GM12878 (cell line): ENCODE measurements around the gene B3GALT6. TPM values are rescaled to one million over a fixed set of nuclear protein-coding genes. Genes with fewer than 3 reads are reported as not detected.

ENCODE experiments used
- ATAC-seq: fragments of 200-7000 bp; cut with Tn5 transposase; 3 replicates; pipeline ENCODE4 v1.9.1; 2020; ENCODE audit warnings: mild to moderate bottlenecking, moderate library complexity
- BruUV-seq: library from RNA; stranded (reverse); fragments of 400-500 nt; replicated peaks from 2 replicates; lab custom pipeline; 2021; lab: Mats Ljungman, UMichigan
- CTCF ChIA-PET: fragments of 300-600 bp; sonication (Branson Sonifier 250); formaldehyde crosslinking; extraction: SDS; loops from one replicate; lab custom pipeline; 2021; ENCODE audit warnings: inconsistent platforms; lab: Yijun Ruan, JAX
- POLR2A ChIA-PET: fragments of 350-600 bp; formaldehyde crosslinking; extraction: SDS; loops from one replicate; lab custom pipeline; 2021; ENCODE audit warnings: inconsistent platforms; lab: Charles Lee
- RAD21 ChIA-PET: fragments of 300-600 bp; sonication (Branson Sonifier 250); formaldehyde crosslinking; loops from one replicate; lab custom pipeline; 2023; ENCODE audit warnings: antibody characterized with exemption; ENCODE audit not compliant: unreplicated experiment; lab: Charles Lee
- SMC1A ChIA-PET: fragments of 300-600 bp; sonication (Branson Sonifier 250); formaldehyde crosslinking; loops from one replicate; lab custom pipeline; 2023; ENCODE audit not compliant: unreplicated experiment, uncharacterized antibody; lab: Charles Lee
- DNase-seq: peaks from one replicate; pipeline ENCODE4 v3.0.0-alpha.2; 2011; ENCODE audit warnings: low read depth, low spot score
- FAIRE-seq: peaks from 3 replicates; lab custom pipeline; 2011; peaks lifted over from hg19 to GRCh38; lab: Jason Lieb, UNC
- H2AFZ ChIP-seq: 2 replicates; pipeline ENCODE4 v1.6.0; 2011; ENCODE audit warnings: low read depth, low read length, control low read depth; ENCODE audit not compliant: control insufficient read depth
- H3K27ac ChIP-seq: 2 replicates; pipeline ENCODE4 v1.5.1; 2011; ENCODE audit warnings: control low read depth; ENCODE audit not compliant: control insufficient read depth, insufficient read depth
- H3K27me3 ChIP-seq, 2 experiments: replicated peaks in 1 of 2; 2 replicates each; pipeline versions ENCODE4 v1.6.0 to v1.6.1; 2011; ENCODE audit warnings: low read length in 1 of 2; ENCODE audit not compliant: control insufficient read depth in 2 of 2, insufficient read depth in 2 of 2
- H3K36me3 ChIP-seq, 2 experiments: 2 replicates each; pipeline ENCODE4 v1.5.1; 2011; ENCODE audit warnings: low read length in 1 of 2; ENCODE audit not compliant: control insufficient read depth in 2 of 2, insufficient read depth in 2 of 2
- H3K4me1 ChIP-seq: 2 replicates; pipeline ENCODE4 v1.6.1; 2011; ENCODE audit warnings: mild to moderate bottlenecking, low read length, moderate library complexity, mixed read lengths; ENCODE audit not compliant: control insufficient read depth, insufficient read depth
- H3K4me2 ChIP-seq: 2 replicates; pipeline ENCODE4 v1.6.0; 2011; ENCODE audit warnings: control low read depth; ENCODE audit not compliant: control insufficient read depth, insufficient read depth
- H3K4me3 ChIP-seq: fragments of 200-600 bp; sonication (generic); 2 replicates; pipeline ENCODE4 v1.5.1; 2016
- H3K79me2 ChIP-seq: 2 replicates; pipeline ENCODE4 v1.6.0; 2011; ENCODE audit warnings: low read length; ENCODE audit not compliant: control insufficient read depth, insufficient read depth
- H3K9ac ChIP-seq: 2 replicates; pipeline ENCODE4 v1.8.0; 2011; ENCODE audit warnings: low read length, control low read depth, mixed read lengths; ENCODE audit not compliant: control insufficient read depth, insufficient read depth
- H3K9me3 ChIP-seq: replicated peaks from 3 replicates; pipeline ENCODE4 v1.5.1; 2011; ENCODE audit warnings: mild to moderate bottlenecking, low read length; ENCODE audit not compliant: control insufficient read depth, insufficient read depth
- H4K20me1 ChIP-seq: 2 replicates; pipeline ENCODE4 v1.6.0; 2011; ENCODE audit not compliant: control insufficient read depth, insufficient read depth
- RUNX3 ChIP-seq: IDR thresholded peaks from 2 replicates; pipeline ENCODE4 v1.6.1; 2012; ENCODE audit warnings: low read length, inconsistent platforms
- SMAD1 ChIP-seq: fragments of 450-650 bp; IDR thresholded peaks from 2 replicates; pipeline ENCODE4 v1.6.1; 2018; ENCODE audit warnings: mild to moderate bottlenecking, low read depth; ENCODE audit not compliant: partially characterized antibody
- WRNIP1 ChIP-seq: IDR thresholded peaks from 2 replicates; pipeline ENCODE4 v1.6.1; 2011; ENCODE audit warnings: low read depth, low read length, improper control_type of control experiment, borderline replicate concordance
- WGBS: methylation state at CpG from one replicate; pipeline ENCODE4 v1.1.6; 2016; ENCODE audit warnings: low lambda C conversion rate; ENCODE audit not compliant: insufficient replicate concordance, insufficient coverage; ENCODE audit errors: missing lambda C conversion rate; 5-methylcytosine and 5-hydroxymethylcytosine counted together
- in situ Hi-C: fragments of 300-500 bp; cut with MboI; formaldehyde crosslinking; loops from 9 replicates; pipeline ENCODE4 v1.14.3; 2018; ENCODE audit warnings: mixed read lengths
- intact Hi-C: fragments of 100-400 bp; cut with micrococcal nuclease; formaldehyde crosslinking; loops from one replicate; pipeline ENCODE4 v1.14.2; 2022; ENCODE audit not compliant: unreplicated experiment
- polyA plus RNA-seq, 11 experiments: library from polyadenylated mRNA; depleted of rRNA in 4 of 11; unstranded in 6 of 11; stranded (reverse) in 5 of 11; fragments of >200 nt; fragmentation: Nextera tagmentation in 4 of 11; fragmentation: Illumina TruSeq in 1 of 11; extraction: Ambion mirVana in 4 of 11; extraction: Trizol in 1 of 11; gene quantifications; 1 replicate in 1 of 11; 2 replicates in 10 of 11; pipeline versions ENCODE4 v1.2.1 to v1.2.3, GENCODE V29; 2011 to 2016; ENCODE audit warnings: inconsistent platforms in 2 of 11, missing spikeins in 2 of 11, low read depth in 1 of 11
- total RNA-seq, 4 experiments: library from RNA; depleted of rRNA in 3 of 4; stranded (reverse); fragments of >200 nt in 3 of 4; fragmentation: Illumina TruSeq in 1 of 4; extraction: Trizol in 1 of 4; gene quantifications; 2 replicates each; pipeline versions ENCODE4 v1.2.1 to v1.2.3, GENCODE V29; 2013 to 2021
- TF ChIP-seq, protein P1 (sequence below): fragments of 450-650 bp; formaldehyde crosslinking; IDR thresholded peaks from 2 replicates; pipeline ENCODE4 v1.4.0; 2020; ENCODE audit warnings: mild to moderate bottlenecking, moderate library complexity
- TF ChIP-seq, protein P2 (sequence below): fragments of 450-650 bp; IDR thresholded peaks from 2 replicates; pipeline ENCODE4 v1.6.1; 2017; ENCODE audit warnings: mild to moderate bottlenecking, moderate library complexity
- TF ChIP-seq, protein P3 (sequence below): fragments of 450-650 bp; IDR thresholded peaks from 2 replicates; pipeline ENCODE4 v1.6.1; 2018; ENCODE audit warnings: mild to moderate bottlenecking, low read depth, moderate library complexity; ENCODE audit not compliant: partially characterized antibody

Gene B3GALT6
- total and polyA plus RNA-seq, 10 of the 15 experiments (the other 5 are each of a cell fraction or from before 2014, with no cell fraction given) = 0.53 to 20.8 (median 4.5) TPM

DNA sequence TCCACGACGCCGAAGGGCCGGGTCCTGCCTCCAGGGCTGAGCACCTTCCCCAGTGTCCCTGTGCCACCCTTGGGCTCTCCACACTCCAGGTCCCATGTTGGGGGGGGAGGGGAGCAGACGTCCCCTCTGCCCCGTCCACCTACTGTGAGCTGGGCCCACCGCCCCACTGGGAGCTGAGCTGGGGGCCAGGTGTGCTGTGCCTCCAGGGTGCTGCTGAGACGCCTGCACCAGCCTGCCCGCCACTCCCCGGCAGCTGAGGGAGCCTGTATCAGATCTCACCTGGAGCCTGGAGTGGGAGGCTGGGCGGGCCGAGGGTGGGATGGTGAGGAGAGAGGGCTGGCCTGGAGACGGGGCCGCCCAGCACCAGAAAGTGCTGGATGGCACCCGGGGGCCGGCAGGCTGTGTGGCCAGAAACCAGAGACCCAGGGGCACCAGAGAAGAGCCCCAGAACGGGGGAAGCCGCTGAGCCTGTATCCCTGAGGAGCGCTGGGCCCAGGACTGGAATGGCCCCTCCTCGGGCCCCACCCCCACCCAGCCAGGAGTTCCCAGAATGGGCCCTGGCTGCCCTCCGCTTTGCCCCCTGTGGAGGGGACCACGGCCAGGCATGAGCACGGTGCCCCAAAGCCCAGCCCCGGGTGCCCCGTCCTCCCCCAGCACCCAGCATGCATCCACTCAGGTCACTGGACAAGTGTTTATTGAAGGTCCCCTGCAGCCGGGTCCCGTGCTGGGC is 29.0 kb upstream of the B3GALT6 start (continued):
- TF ChIP-seq, protein P1, sequence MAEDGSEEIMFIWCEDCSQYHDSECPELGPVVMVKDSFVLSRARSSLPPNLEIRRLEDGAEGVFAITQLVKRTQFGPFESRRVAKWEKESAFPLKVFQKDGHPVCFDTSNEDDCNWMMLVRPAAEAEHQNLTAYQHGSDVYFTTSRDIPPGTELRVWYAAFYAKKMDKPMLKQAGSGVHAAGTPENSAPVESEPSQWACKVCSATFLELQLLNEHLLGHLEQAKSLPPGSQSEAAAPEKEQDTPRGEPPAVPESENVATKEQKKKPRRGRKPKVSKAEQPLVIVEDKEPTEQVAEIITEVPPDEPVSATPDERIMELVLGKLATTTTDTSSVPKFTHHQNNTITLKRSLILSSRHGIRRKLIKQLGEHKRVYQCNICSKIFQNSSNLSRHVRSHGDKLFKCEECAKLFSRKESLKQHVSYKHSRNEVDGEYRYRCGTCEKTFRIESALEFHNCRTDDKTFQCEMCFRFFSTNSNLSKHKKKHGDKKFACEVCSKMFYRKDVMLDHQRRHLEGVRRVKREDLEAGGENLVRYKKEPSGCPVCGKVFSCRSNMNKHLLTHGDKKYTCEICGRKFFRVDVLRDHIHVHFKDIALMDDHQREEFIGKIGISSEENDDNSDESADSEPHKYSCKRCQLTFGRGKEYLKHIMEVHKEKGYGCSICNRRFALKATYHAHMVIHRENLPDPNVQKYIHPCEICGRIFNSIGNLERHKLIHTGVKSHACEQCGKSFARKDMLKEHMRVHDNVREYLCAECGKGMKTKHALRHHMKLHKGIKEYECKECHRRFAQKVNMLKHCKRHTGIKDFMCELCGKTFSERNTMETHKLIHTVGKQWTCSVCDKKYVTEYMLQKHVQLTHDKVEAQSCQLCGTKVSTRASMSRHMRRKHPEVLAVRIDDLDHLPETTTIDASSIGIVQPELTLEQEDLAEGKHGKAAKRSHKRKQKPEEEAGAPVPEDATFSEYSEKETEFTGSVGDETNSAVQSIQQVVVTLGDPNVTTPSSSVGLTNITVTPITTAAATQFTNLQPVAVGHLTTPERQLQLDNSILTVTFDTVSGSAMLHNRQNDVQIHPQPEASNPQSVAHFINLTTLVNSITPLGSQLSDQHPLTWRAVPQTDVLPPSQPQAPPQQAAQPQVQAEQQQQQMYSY = no peak
- TF ChIP-seq SMAD1 = no peak
- no peak for TF ChIP-seq RUNX3
- no peak for TF ChIP-seq WRNIP1

DNA sequence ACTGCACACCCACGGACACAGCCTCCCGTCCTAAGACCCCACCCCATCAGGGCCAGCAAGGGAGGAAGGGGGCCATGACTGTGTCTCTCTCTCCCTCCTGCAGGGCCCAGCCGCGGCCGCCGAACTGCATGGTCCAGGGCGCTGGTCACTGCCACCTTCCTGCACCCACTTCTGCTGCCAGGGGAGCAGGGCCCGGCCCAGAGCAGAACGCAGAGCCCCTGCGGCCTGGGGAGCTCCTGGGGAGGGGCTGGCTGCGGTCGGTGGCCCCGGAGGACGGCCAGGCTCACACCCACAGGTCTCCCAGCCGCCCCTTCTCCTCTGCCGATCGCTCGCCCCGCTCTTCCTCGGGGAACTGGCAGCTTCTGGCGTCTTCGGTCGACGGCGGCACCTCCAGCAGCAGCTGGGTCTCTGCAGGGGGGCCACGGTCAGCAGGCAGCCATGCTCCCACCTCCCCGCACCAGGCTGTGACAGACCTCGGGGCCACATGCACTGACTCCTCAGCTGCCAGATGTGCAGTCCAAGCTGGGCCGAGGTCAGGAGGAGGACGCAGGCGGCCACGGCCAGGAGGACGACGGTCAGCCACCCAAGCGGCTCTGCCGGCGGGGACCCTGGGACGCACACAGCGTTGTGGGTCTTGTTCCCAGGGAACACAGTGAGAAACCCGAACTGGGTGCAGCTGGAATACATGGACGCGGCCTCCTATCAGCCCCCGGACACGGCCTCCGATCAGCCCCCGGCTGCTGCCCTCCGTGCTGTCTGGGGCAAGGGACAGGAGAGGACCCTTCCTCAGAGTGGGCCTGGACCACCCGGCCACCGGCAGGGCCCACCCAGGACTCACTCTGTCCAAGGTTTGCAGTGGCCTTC is 28.2 kb upstream of the B3GALT6 start:
- ATAC-seq = no peak
- no peak for DNase-seq
- Histone ChIP-seq H4K20me1 (no peaks in the 10 kb centered on the region), H3K27me3 (peaks cover 0 to 8% of the 10 kb centered on the region in 2 experiments; a peak in 1 of 4 replicates), H3K27ac (no peak overlapping the region), H3K36me3 (no peaks in the 10 kb centered on the region), H3K9me3 (no peaks in the 10 kb centered on the region), H3K4me1 (peaks cover 23% of the 10 kb centered on the region), H3K9ac (no peak overlapping the region), H3K79me2 (no peaks in the 10 kb centered on the region), H2AFZ (no peak overlapping the region), H3K4me2 (no peak overlapping the region), H3K4me3 (no peak overlapping the region)
- POLR2A ChIA-PET = no interaction called here
- no peak for FAIRE-seq
- RAD21 ChIA-PET = no interaction called here
- in situ Hi-C loops (no loop called here), intact Hi-C loops (no loop called here)
- SMC1A ChIA-PET = no interaction called here
- CTCF ChIA-PET = no interaction called here
- WGBS = 64% methylated on average over 49 of the region's 49 CpGs
- no TSS peak for BruUV-seq
- TF ChIP-seq, protein P2, sequence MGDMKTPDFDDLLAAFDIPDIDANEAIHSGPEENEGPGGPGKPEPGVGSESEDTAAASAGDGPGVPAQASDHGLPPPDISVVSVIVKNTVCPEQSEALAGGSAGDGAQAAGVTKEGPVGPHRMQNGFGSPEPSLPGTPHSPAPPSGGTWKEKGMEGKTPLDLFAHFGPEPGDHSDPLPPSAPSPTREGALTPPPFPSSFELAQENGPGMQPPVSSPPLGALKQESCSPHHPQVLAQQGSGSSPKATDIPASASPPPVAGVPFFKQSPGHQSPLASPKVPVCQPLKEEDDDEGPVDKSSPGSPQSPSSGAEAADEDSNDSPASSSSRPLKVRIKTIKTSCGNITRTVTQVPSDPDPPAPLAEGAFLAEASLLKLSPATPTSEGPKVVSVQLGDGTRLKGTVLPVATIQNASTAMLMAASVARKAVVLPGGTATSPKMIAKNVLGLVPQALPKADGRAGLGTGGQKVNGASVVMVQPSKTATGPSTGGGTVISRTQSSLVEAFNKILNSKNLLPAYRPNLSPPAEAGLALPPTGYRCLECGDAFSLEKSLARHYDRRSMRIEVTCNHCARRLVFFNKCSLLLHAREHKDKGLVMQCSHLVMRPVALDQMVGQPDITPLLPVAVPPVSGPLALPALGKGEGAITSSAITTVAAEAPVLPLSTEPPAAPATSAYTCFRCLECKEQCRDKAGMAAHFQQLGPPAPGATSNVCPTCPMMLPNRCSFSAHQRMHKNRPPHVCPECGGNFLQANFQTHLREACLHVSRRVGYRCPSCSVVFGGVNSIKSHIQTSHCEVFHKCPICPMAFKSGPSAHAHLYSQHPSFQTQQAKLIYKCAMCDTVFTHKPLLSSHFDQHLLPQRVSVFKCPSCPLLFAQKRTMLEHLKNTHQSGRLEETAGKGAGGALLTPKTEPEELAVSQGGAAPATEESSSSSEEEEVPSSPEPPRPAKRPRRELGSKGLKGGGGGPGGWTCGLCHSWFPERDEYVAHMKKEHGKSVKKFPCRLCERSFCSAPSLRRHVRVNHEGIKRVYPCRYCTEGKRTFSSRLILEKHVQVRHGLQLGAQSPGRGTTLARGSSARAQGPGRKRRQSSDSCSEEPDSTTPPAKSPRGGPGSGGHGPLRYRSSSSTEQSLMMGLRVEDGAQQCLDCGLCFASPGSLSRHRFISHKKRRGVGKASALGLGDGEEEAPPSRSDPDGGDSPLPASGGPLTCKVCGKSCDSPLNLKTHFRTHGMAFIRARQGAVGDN = no peak
- TF ChIP-seq, protein P3, sequence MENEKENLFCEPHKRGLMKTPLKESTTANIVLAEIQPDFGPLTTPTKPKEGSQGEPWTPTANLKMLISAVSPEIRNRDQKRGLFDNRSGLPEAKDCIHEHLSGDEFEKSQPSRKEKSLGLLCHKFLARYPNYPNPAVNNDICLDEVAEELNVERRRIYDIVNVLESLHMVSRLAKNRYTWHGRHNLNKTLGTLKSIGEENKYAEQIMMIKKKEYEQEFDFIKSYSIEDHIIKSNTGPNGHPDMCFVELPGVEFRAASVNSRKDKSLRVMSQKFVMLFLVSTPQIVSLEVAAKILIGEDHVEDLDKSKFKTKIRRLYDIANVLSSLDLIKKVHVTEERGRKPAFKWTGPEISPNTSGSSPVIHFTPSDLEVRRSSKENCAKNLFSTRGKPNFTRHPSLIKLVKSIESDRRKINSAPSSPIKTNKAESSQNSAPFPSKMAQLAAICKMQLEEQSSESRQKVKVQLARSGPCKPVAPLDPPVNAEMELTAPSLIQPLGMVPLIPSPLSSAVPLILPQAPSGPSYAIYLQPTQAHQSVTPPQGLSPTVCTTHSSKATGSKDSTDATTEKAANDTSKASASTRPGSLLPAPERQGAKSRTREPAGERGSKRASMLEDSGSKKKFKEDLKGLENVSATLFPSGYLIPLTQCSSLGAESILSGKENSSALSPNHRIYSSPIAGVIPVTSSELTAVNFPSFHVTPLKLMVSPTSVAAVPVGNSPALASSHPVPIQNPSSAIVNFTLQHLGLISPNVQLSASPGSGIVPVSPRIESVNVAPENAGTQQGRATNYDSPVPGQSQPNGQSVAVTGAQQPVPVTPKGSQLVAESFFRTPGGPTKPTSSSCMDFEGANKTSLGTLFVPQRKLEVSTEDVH = no peak
